Esophagus (tissue), 2 donors: ENCODE results near the gene KIRREL3. TPM values are rescaled to one million over a fixed set of nuclear protein-coding genes. Genes with fewer than 3 reads are reported as not detected.

Experiments used
- H3K27ac ChIP-seq, 2 donors: one replicate each; pipeline ENCODE4 v1.5.1; 2013; ENCODE audit warnings: low read depth in 2 of 2, mild to moderate bottlenecking in 2 of 2, inconsistent platforms in 1 of 2, low read length in 1 of 2, moderate library complexity in 1 of 2
- H3K27me3 ChIP-seq, 2 donors: one replicate each; pipeline ENCODE4 v1.6.1; 2013; ENCODE audit warnings: low read length in 2 of 2, control low read depth in 1 of 2, mild to moderate bottlenecking in 1 of 2; ENCODE audit not compliant: insufficient read depth in 2 of 2, control insufficient read depth in 1 of 2
- H3K36me3 ChIP-seq, 2 donors: one replicate each; pipeline ENCODE4 v1.6.1; 2013; ENCODE audit warnings: low read length in 1 of 2; ENCODE audit not compliant: control insufficient read depth in 2 of 2, insufficient read depth in 2 of 2
- H3K4me1 ChIP-seq, 2 donors: one replicate each; pipeline ENCODE4 v1.6.1; 2013; ENCODE audit warnings: low read length in 1 of 2; ENCODE audit not compliant: control insufficient read depth in 2 of 2, insufficient read depth in 2 of 2
- H3K4me3 ChIP-seq, 2 donors: one replicate each; pipeline ENCODE4 v1.5.1; 2013; ENCODE audit warnings: low read length in 2 of 2, mild to moderate bottlenecking in 2 of 2, low read depth in 1 of 2, moderate library complexity in 1 of 2
- H3K9me3 ChIP-seq, 2 donors: one replicate each; pipeline ENCODE4 v1.6.1; 2013; ENCODE audit warnings: mild to moderate bottlenecking in 2 of 2, low read depth in 1 of 2, low read length in 1 of 2, moderate library complexity in 1 of 2; ENCODE audit not compliant: control insufficient read depth in 2 of 2, insufficient read depth in 1 of 2
- WGBS, 2 donors: extraction: QIAGEN DNeasy Blood & Tissue Kit; methylation state at CpG; one replicate each; pipeline ENCODE4 v1.1.7; 2013; 5-methylcytosine and 5-hydroxymethylcytosine counted together
- polyA plus RNA-seq, 2 donors: library from polyadenylated mRNA; stranded (reverse); fragments of 200-250 nt; gene quantifications; one replicate each; pipeline ENCODE4 v1.2.3, GENCODE V29; 2013
- donor health status: healthy with polysubstance abuse.
- donor health status: Bipolar disorder and iron deficiency.

The KIRREL3 gene
- polyA plus RNA-seq, 2 donors: 0.05 to 0.12 TPM

DNA sequence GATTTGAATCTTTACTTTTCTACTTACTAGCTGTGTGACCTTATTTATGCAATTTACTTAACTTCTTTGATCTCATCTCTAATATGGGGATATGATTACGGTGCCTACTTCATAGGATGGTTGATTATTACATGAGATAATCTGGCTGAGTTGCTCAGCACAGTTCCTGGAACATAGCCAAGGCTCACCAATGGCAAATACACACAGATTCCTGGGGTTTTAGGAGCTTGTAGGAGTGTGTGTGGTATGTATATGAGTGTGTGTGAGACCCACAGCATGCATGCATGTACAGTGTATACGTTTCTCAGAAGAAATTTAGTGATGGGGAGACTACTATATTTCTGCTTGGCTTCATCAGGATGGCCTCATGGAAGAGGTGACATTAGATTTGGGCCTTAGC is 256.9 kb downstream of the KIRREL3 start:
- Histone ChIP-seq H3K27ac (no peak overlapping the region), H3K4me3 (no peak overlapping the region), H3K36me3 (no peaks in the 10 kb centered on the region), H3K4me1 (no peaks in the 10 kb centered on the region), H3K9me3 (no peaks in the 10 kb centered on the region), H3K27me3 (no peaks in the 10 kb centered on the region)
- WGBS, 2 donors: 68 to 74% methylated on average over 2 of the region's 2 CpGs

DNA sequence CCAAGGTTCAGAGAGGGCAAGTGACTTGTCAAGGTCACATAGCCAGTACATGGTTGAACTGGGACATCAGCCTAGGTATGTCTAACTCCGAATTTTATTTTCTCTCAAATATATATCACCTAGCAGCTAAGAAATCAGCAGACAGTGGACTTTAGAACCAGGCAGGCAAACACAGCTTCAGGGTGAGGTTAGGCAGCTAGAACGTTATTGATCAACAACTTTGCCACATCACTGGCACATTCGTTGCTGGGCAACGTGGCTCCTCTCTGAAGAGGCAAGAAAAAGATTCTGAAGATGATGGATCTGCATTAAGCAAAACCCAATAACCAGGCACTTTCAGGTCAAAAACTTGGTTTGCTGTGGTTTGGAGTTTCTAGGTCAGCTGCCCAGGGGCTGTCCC is 258.0 kb downstream of the KIRREL3 start:
- Histone ChIP-seq H3K4me3 (no peak overlapping the region), H3K27ac (no peak overlapping the region), H3K4me1 (no peaks in the 10 kb centered on the region), H3K36me3 (no peaks in the 10 kb centered on the region), H3K27me3 (no peaks in the 10 kb centered on the region), H3K9me3 (no peaks in the 10 kb centered on the region)
- WGBS, 2 donors: 66 to 75% methylated on average over 4 of the region's 4 CpGs

DNA sequence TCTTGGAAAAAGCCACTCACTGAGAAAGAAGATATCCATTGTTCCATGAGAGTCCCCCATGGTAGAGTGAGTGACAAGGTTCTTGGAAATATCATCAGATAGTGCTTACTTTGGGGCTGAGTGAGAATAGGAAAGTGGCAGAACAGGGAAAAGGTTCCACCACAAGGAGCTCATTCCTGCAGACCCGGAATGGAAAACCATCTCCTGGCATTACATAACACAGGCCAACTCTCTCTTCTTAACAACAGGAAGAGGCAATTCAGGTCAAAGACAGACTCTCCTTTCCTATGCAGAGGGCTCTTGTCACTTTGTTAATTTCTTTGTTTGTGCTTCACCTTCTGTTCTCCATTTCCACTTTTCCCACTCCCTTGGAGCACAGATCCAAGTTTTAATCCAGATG is 259.7 kb downstream of the KIRREL3 start:
- WGBS, 2 donors: 57 to 75% methylated on average over 1 of the region's 1 CpG
- no peak overlapping the region for H3K4me3 ChIP-seq
- no peaks in the 10 kb centered on the region for H3K9me3 ChIP-seq
- no peaks in the 10 kb centered on the region for H3K27me3 ChIP-seq
- no peaks in the 10 kb centered on the region for H3K36me3 ChIP-seq
- H3K27ac ChIP-seq: no peak overlapping the region
- no peaks in the 10 kb centered on the region for H3K4me1 ChIP-seq

DNA sequence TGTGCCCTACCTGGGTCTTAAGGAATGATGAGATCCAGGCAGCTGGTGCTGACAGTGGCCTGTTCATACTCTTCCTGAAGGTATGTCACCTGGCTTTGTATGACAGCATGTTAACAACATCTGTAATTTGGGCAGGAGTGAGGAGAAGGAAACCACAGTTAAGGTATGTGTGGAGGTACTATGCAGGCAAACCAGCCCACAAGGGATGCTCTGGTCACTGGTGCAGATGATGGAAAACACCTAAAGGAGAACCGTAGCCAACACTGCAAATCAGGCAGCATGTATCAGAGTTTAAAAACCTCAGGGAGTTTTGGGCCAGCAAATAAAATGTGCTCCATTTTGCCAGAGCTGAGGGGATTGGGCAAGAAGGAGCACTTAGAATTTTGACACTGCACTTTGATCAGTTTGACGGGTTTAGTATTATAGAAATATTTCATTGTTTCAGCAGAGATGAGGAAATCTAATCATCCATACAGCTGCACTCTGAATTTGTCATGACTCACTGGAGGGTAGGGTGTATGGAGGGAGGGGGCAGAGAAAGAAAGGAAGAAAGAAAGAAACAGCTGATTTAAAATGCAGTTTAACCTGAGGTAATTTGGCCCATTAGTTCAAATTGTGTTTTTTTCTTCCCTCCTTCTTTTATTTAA is 260.9 kb downstream of the KIRREL3 start:
- no peaks in the 10 kb centered on the region for H3K9me3 ChIP-seq

DNA sequence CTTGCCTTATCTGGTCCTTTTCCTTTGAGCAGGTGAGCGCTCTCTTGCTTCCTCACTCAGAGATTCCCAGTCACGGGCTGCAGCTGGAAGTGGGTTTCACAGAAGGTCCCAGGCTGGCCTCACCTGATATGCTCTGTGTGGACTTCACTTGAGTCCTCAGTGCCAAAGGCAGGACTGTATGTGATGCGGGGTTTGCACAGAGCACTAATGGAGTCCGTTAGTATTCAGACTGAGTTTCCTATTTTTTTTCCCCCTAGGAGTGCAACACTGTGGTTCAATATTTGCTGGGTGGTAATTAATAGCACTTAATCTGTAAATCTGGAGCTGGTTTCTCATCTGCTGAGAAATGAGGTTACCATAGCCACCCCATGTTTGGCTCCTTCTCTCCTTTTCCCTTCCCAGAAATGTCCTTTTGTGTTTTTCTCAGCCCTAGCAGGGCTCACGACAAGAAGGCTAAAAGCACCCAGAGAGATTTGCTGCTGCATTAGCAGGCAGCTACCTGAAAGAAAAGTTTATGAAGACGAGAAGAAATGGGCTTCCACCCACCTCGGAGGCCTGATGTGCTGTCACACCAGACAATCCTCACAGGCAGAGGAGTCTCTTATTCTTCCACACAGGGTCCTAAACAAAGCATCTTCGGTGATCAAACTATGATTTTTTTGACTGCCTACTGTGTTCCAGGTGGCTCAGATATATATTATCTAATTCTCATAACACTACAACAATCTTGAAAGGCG is 262.1 kb downstream of the KIRREL3 start:
- H3K27me3 ChIP-seq: no peaks in the 10 kb centered on the region
- H3K36me3 ChIP-seq: no peaks in the 10 kb centered on the region
- no peak overlapping the region for H3K4me3 ChIP-seq
- H3K27ac ChIP-seq: no peak overlapping the region
- no peaks in the 10 kb centered on the region for H3K9me3 ChIP-seq
- 64 to 67% methylated on average over 9 of the region's 9 CpGs for WGBS, 2 donors
- H3K4me1 ChIP-seq: no peaks in the 10 kb centered on the region

More for the DNA sequence above, 260.9 kb downstream of the KIRREL3 start:
- no peaks in the 10 kb centered on the region for H3K27me3 ChIP-seq
- H3K27ac ChIP-seq: no peak overlapping the region
- WGBS, 2 donors: 52 to 56% methylated on average over 2 of the region's 2 CpGs
- H3K36me3 ChIP-seq: no peaks in the 10 kb centered on the region
- no peak overlapping the region for H3K4me3 ChIP-seq
- H3K4me1 ChIP-seq: no peaks in the 10 kb centered on the region

DNA sequence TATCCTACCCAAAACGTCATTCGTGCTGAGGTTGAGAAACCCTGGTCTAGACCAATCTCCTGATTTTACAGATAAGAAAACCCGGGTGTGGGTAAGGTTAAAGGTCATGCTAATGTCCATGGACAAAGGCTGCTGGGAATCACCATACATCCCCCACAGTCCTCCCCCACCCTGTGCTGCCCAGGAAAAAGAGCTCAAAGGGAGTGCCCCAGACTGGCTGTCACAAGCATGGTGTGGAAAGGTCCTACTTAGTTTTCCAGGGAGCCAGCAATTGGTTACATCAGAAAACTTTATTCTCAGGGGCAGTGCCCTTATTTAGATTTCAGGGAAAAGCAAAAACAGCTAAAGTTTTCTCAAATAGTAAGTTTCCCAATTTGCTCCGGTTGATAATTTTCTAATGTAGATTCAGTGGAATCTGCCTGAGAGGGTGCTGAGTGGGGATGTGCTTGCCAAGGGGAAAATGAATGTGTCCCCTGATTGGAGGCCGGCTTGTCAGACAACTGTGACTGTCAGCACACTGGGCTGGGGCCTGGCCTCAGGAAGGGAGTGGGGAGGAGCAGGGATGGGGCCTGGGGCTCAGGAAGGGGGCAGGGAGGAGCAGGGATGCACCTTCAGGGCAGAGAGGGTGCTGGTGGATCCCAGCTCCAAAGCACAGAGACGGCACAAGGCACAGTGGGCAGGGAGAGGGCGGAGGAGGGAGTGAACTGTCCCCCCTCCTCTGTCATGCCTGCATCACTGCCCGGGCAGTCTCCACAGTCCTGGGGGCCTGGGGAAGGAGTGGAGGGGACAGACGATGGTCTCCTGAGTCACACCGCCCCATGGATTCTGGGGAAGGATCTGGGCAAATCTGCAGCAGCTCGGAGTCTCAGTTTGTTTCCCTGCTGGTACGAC is 263.6 kb downstream of the KIRREL3 start:
- 69 to 77% methylated on average over 10 to 11 of the region's 12 CpGs for WGBS, 2 donors
- H3K27ac ChIP-seq: no peak overlapping the region
- no peaks in the 10 kb centered on the region for H3K4me1 ChIP-seq
- H3K4me3 ChIP-seq: no peak overlapping the region
- no peaks in the 10 kb centered on the region for H3K9me3 ChIP-seq
- no peaks in the 10 kb centered on the region for H3K36me3 ChIP-seq
- no peaks in the 10 kb centered on the region for H3K27me3 ChIP-seq

DNA sequence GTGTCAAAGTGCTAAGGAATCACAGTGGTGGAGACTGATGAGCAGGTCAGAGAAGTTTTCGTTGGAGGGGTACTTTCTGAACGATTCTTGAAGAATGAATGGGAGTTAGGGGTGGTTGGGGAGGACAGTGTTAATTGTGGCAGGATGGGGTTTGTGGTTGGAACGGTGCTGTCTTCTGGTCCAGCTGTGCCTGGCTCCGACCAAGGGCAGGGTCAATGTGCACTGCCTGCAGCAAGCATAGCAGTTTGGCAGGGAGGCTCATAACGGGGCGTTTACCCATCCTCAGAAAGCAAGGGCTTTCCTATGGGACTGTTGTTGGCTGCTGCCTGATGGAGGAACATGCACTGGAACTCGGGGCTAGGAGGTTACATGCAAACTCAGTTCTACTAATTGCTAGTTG is 265.8 kb downstream of the KIRREL3 start:
- H3K27ac ChIP-seq: no peak overlapping the region
- WGBS, 2 donors: 63 to 71% methylated on average over 7 of the region's 7 CpGs
- no peaks in the 10 kb centered on the region for H3K4me1 ChIP-seq

DNA sequence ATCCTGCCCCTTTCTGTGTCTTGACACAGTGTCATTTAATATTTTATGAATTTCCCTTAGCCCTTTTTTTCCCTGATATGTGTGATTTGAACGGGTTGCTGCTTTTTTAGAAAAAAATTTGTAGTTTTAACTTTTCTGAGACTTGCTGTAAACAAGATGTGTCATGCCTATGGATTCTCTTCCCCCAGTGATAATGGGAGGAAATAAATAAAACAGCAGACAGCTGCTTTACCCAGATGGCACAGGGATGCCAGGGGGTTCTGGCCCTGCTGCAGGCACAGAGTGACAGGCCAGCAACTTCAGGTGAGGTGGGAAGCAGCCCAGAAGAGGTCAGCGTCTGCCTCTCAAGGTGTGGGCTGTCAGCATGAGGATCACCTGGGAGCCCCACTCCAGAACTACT is 266.9 kb downstream of the KIRREL3 start:
- no peaks in the 10 kb centered on the region for H3K4me1 ChIP-seq
- no peaks in the 10 kb centered on the region for H3K27me3 ChIP-seq
- no peaks in the 10 kb centered on the region for H3K9me3 ChIP-seq
- 41 to 58% methylated on average over 2 of the region's 2 CpGs for WGBS, 2 donors
- H3K27ac ChIP-seq: no peak overlapping the region
- H3K36me3 ChIP-seq: no peaks in the 10 kb centered on the region
- H3K4me3 ChIP-seq: no peak overlapping the region

More for the DNA sequence above, 265.8 kb downstream of the KIRREL3 start:
- Histone ChIP-seq H3K9me3 (no peaks in the 10 kb centered on the region), H3K27me3 (no peaks in the 10 kb centered on the region), H3K4me3 (no peak overlapping the region), H3K36me3 (no peaks in the 10 kb centered on the region)

DNA sequence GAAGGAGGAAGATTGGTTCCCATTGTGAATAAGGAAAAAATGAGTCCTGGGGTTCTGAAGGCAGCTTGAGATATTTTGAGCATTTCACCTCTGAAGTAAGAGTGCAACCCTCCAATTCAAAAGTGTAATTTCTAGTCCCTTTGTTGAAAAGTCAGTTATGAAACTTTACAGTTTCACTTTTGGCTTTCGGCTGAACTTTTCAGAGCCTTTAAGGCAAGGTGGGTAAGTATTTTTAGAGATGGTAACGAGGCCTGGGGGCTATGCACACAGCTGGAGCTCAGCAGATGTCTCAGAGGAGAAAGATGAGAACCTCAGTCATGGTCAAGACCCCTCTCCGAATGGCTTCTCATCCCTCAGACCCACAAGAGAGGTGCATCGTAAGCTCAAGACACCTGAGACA is 267.6 kb downstream of the KIRREL3 start:
- no peaks in the 10 kb centered on the region for H3K27me3 ChIP-seq
- 54 to 77% methylated on average over 4 of the region's 4 CpGs for WGBS, 2 donors
- H3K9me3 ChIP-seq: no peaks in the 10 kb centered on the region
- H3K4me3 ChIP-seq: no peak overlapping the region
- no peaks in the 10 kb centered on the region for H3K36me3 ChIP-seq
- H3K27ac ChIP-seq: no peak overlapping the region
- no peaks in the 10 kb centered on the region for H3K4me1 ChIP-seq
